GM13977 (cell line): ENCODE data around the gene TRAPPC12.

Experiments used
- DNase-seq: peaks from one replicate; pipeline ENCODE4 v3.0.0; 2012; ENCODE audit warnings: low spot score
- CTCF ChIP-seq: IDR thresholded peaks from 2 replicates; pipeline ENCODE4 v1.5.1; 2012; ENCODE audit warnings: mild to moderate bottlenecking, control low read depth; ENCODE audit not compliant: insufficient read depth; ENCODE audit errors: extremely low read depth, missing control alignments
- in situ Hi-C: fragments of 300-500 bp; cut with MboI; formaldehyde crosslinking; loops from one replicate; pipeline ENCODE4 v1.12.0; 2022; ENCODE audit warnings: low sequenced_read_pairs, low pct_unique_long_range_greater_than_20kb, mixed read lengths, inconsistent platforms; ENCODE audit not compliant: unreplicated experiment

TRAPPC12 gene

GRCh38 chr2:3430172-3430571 lies 50.7 kb downstream of the TRAPPC12 start:
- TF ChIP-seq CTCF, result no peak
- in situ Hi-C loops, result no loop called here
- DNase-seq, result no peak

- TF ChIP-seq CTCF, result no peak
- in situ Hi-C loops, result no loop called here
- no peak for DNase-seq
Observed at GRCh38 chr2:3430740-3431490, 51.4 kb downstream of the TRAPPC12 start.

- no peak for DNase-seq
- no peak for TF ChIP-seq CTCF
- in situ Hi-C loops, result no loop called here
Observed at GRCh38 chr2:3432067-3432466, 52.6 kb downstream of the TRAPPC12 start.

GRCh38 chr2:3432693-3433338 lies 53.3 kb downstream of the TRAPPC12 start:
- no peak for DNase-seq
- no peak for TF ChIP-seq CTCF
- in situ Hi-C loops, result no loop called here

GRCh38 chr2:3433339-3433699 lies 53.8 kb downstream of the TRAPPC12 start:
- TF ChIP-seq CTCF, result no peak
- DNase-seq, result no peak

GRCh38 chr2:3433776-3434400 lies 54.4 kb downstream of the TRAPPC12 start:
- DNase-seq, result no peak
- no peak for TF ChIP-seq CTCF
- in situ Hi-C loops, result no loop called here

More at GRCh38 chr2:3433339-3433699, 53.8 kb downstream of the TRAPPC12 start:
- in situ Hi-C loops, result no loop called here
